HFFc6 (cell line): Measurements from ENCODE around the gene CELSR1. TPM values are rescaled to one million over a fixed set of nuclear protein-coding genes. Genes with fewer than 3 reads are reported as not detected.

Experiments used
- DNase-seq: peaks from one replicate; pipeline ENCODE4 v3.0.0-alpha.2; 2018
- H3K27ac Mint-ChIP-seq: 2 replicates; pipeline ENCODE4 v1.8.0; 2020; ENCODE audit warnings: mild to moderate bottlenecking, mixed read lengths
- H3K27me3 Mint-ChIP-seq: 2 replicates; pipeline ENCODE4 v1.8.0; 2021; ENCODE audit warnings: mild to moderate bottlenecking, moderate library complexity, mixed read lengths; ENCODE audit not compliant: insufficient read depth
- H3K36me3 Mint-ChIP-seq: 2 replicates; pipeline ENCODE4 v1.8.0; 2021; ENCODE audit warnings: low read depth, mixed read lengths
- H3K4me1 Mint-ChIP-seq: 2 replicates; pipeline ENCODE4 v1.8.0; 2020; ENCODE audit warnings: low read depth, mixed read lengths
- H3K4me3 Mint-ChIP-seq: 2 replicates; pipeline ENCODE4 v1.8.0; 2020; ENCODE audit warnings: mild to moderate bottlenecking, moderate library complexity, mixed read lengths
- H3K9me3 Mint-ChIP-seq: 2 replicates; pipeline ENCODE4 v1.8.0; 2020; ENCODE audit warnings: mild to moderate bottlenecking, mixed read lengths
- total RNA-seq, 6 experiments: library from RNA; stranded (reverse); fragmentation: NEBNext Ultra II Directional; extraction: Animal tissue kit (Norgen Biotek cat#: 25700); gene quantifications; 2 replicates in 1 of 6; 3 replicates in 5 of 6; pipeline ENCODE4 v1.2.3, GENCODE V29; 2021
- TF ChIP-seq, protein P1 (sequence below): fragments of 200-600 bp; sonication (generic); IDR thresholded peaks from 2 replicates; pipeline ENCODE4 v1.5.0; 2021; ENCODE audit warnings: antibody characterized with exemption, mild to moderate bottlenecking

CELSR1 gene
- total RNA-seq, 6 experiments from 2014 or later, result 4.7 to 8.2 (median 6.5) TPM

- TF ChIP-seq, protein P1, sequence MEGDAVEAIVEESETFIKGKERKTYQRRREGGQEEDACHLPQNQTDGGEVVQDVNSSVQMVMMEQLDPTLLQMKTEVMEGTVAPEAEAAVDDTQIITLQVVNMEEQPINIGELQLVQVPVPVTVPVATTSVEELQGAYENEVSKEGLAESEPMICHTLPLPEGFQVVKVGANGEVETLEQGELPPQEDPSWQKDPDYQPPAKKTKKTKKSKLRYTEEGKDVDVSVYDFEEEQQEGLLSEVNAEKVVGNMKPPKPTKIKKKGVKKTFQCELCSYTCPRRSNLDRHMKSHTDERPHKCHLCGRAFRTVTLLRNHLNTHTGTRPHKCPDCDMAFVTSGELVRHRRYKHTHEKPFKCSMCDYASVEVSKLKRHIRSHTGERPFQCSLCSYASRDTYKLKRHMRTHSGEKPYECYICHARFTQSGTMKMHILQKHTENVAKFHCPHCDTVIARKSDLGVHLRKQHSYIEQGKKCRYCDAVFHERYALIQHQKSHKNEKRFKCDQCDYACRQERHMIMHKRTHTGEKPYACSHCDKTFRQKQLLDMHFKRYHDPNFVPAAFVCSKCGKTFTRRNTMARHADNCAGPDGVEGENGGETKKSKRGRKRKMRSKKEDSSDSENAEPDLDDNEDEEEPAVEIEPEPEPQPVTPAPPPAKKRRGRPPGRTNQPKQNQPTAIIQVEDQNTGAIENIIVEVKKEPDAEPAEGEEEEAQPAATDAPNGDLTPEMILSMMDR, result no peak
- peaks cover 10% of the 10 kb centered on the region for H3K27me3 Mint-ChIP-seq
- H3K27ac Mint-ChIP-seq, result no peak overlapping the region
- no peaks in the 10 kb centered on the region for H3K9me3 Mint-ChIP-seq
- H3K36me3 Mint-ChIP-seq, result no peaks in the 10 kb centered on the region
- no peak overlapping the region for H3K4me3 Mint-ChIP-seq
- no peaks in the 10 kb centered on the region for H3K4me1 Mint-ChIP-seq
- DNase-seq, result no peak
Measured at GRCh38 chr22:46390105-46390651, 147.2 kb downstream of the CELSR1 start.

DNA sequence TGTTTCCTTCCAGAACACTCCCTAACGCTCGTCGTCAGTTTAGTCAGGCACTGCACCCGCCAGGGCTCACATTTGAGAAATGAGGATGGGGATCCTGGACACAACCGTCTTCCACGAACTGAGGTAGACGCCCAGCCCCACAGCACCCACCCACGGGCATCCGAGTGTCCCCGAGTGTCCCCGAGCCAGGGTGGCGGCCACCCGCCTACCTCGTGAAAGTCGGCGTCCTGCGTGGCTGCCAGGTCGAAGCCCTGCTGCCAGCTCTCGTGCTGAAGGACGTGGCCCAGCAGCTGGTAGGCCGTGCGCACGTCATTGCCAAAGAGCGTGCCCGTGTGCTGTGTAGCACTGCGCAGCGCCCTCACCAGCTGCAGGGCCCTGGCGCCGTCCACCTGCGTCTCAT lies 148.3 kb downstream of the CELSR1 start:
- TF ChIP-seq, protein P1, result no peak
- H3K9me3 Mint-ChIP-seq, result no peaks in the 10 kb centered on the region
- DNase-seq, result no peak
- no peak overlapping the region for H3K4me3 Mint-ChIP-seq
- H3K27me3 Mint-ChIP-seq, result peaks cover 12% of the 10 kb centered on the region
- H3K4me1 Mint-ChIP-seq, result no peaks in the 10 kb centered on the region
- no peak overlapping the region for H3K27ac Mint-ChIP-seq
- H3K36me3 Mint-ChIP-seq, result no peaks in the 10 kb centered on the region

DNA sequence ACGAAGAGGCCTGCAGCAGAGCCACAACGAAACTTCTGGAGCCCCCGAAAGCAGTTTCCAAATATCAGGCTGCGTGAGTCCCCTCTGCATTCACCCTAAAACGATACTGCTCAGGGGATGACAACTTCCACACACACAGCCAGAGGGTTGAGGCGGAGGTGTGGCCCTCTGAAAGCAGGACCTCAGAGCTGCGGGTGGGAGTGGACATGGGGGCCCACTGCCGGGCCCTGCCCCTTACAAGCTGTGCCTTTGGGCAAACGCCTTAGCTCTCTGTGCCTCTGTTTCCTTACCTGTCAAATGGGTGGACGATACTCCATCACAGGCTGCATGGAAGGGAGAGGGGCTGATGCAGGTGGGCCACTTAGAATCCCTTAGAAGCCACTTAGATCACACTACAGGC lies 148.8 kb downstream of the CELSR1 start:
- DNase-seq, result no peak
- no peaks in the 10 kb centered on the region for H3K4me1 Mint-ChIP-seq
- no peaks in the 10 kb centered on the region for H3K9me3 Mint-ChIP-seq
- no peaks in the 10 kb centered on the region for H3K36me3 Mint-ChIP-seq
- no peak overlapping the region for H3K27ac Mint-ChIP-seq
- H3K27me3 Mint-ChIP-seq, result peaks cover 12% of the 10 kb centered on the region
- TF ChIP-seq, protein P1, result no peak
- H3K4me3 Mint-ChIP-seq, result no peak overlapping the region

GRCh38 chr22:46387748-46388147 lies 149.7 kb downstream of the CELSR1 start:
- no peak for DNase-seq
- Mint-ChIP-seq H3K4me1 (no peaks in the 10 kb centered on the region), H3K4me3 (no peak overlapping the region), H3K36me3 (peaks cover 2% of the 10 kb centered on the region; the same call in 1 of the 2 replicates), H3K9me3 (no peaks in the 10 kb centered on the region), H3K27ac (no peak overlapping the region), H3K27me3 (peaks cover 12% of the 10 kb centered on the region)
- TF ChIP-seq, protein P1, result no peak

- Mint-ChIP-seq H3K4me1 (no peaks in the 10 kb centered on the region), H3K27ac (no peak overlapping the region), H3K9me3 (no peaks in the 10 kb centered on the region), H3K4me3 (no peak overlapping the region), H3K36me3 (peaks cover 7% of the 10 kb centered on the region; the same call in 1 of the 2 replicates), H3K27me3 (peaks cover 12% of the 10 kb centered on the region)
- TF ChIP-seq, protein P1, result peak; percentile 52
- no peak for DNase-seq
Measured at GRCh38 chr22:46386312-46386711, 151.1 kb downstream of the CELSR1 start.

DNA sequence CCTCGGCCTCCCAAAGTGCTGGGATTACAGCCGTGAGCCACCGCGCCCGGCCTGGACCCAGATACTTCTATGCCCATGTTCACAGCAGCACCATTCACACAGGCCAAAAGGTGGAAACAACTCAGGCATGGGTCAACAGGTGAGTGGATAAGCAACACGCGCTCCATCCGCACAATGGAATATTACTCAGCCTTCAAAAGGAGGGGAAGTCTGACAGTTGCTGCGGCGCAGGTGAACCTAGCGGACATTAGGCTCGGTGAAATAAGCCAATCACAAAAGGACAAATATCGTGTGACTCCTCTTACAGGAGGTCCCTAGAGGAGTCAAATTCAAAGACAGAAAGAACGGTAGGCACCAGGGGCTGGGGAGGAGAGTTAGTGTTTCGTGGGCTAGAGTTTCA lies 154.9 kb downstream of the CELSR1 start:
- DNase-seq, result no peak
- TF ChIP-seq, protein P1, result no peak
- Mint-ChIP-seq H3K27ac (no peak overlapping the region), H3K36me3 (peaks cover 7% of the 10 kb centered on the region; the same call in 1 of the 2 replicates), H3K27me3 (peaks cover 10% of the 10 kb centered on the region), H3K4me3 (no peak overlapping the region), H3K4me1 (peaks cover 2% of the 10 kb centered on the region; the same call in 1 of the 2 replicates), H3K9me3 (no peaks in the 10 kb centered on the region)
